ENCODE results near the gene GALNT2. TPM values are rescaled to one million over a fixed set of nuclear protein-coding genes. Genes with fewer than 3 reads are reported as not detected.

The GALNT2 gene
- total RNA-seq, 1 experiment from 2014 or later, result 152 TPM

GRCh38 chr1:230163719-230164118 is 96.7 kb downstream of the GALNT2 start:
- H3K27ac ChIP-seq (ENCODE audit: low read length), result no peak overlapping the region
- ChIA-PET CTCF (no interaction called here), POLR2A (no interaction called here)
- intact Hi-C loops (cut with micrococcal nuclease; ENCODE audit: unreplicated experiment) (loop anchor here (10.0 kb wide), 1 partner anchor 499 kb away; no protein-coding TSS in a partner anchor), in situ Hi-C loops (cut with HindIII; ENCODE audit: low pct_unique_long_range_greater_than_20kb, low sequenced_read_pairs) (no loop called here)
- peaks cover 7% of the 10 kb centered on the region; the same call in 1 of the 2 replicates for H3K4me1 ChIP-seq (ENCODE audit: control insufficient read depth, insufficient read depth, low read length)
- no TSS peak for BruUV-seq (replicated peaks)
- no peaks in the 10 kb centered on the region for H3K9me3 ChIP-seq (ENCODE audit: control insufficient read depth, insufficient read depth, low read depth, low read length)
- DNase-seq (ENCODE audit: low read depth, low spot score) (no peak), ATAC-seq (no peak)
- no peaks in the 10 kb centered on the region for H3K27me3 ChIP-seq (ENCODE audit: control insufficient read depth, insufficient read depth, low read length)
- H3K4me3 ChIP-seq (ENCODE audit: low read depth in 2 of 2, low read length in 2 of 2), result no peak overlapping the region
- TF ChIP-seq TCF7L2 (IDR thresholded peaks at IDR 0.05; ENCODE audit: low read depth, low read length) (no peak), POLR2AphosphoS5 (IDR thresholded peaks at IDR 0.05; ENCODE audit: low read depth, low read length) (no peak), SIN3A (IDR thresholded peaks at IDR 0.05; ENCODE audit: borderline replicate concordance, insufficient read depth, low read depth, low read length) (no peak)
- TF ChIP-seq, protein P1, sequence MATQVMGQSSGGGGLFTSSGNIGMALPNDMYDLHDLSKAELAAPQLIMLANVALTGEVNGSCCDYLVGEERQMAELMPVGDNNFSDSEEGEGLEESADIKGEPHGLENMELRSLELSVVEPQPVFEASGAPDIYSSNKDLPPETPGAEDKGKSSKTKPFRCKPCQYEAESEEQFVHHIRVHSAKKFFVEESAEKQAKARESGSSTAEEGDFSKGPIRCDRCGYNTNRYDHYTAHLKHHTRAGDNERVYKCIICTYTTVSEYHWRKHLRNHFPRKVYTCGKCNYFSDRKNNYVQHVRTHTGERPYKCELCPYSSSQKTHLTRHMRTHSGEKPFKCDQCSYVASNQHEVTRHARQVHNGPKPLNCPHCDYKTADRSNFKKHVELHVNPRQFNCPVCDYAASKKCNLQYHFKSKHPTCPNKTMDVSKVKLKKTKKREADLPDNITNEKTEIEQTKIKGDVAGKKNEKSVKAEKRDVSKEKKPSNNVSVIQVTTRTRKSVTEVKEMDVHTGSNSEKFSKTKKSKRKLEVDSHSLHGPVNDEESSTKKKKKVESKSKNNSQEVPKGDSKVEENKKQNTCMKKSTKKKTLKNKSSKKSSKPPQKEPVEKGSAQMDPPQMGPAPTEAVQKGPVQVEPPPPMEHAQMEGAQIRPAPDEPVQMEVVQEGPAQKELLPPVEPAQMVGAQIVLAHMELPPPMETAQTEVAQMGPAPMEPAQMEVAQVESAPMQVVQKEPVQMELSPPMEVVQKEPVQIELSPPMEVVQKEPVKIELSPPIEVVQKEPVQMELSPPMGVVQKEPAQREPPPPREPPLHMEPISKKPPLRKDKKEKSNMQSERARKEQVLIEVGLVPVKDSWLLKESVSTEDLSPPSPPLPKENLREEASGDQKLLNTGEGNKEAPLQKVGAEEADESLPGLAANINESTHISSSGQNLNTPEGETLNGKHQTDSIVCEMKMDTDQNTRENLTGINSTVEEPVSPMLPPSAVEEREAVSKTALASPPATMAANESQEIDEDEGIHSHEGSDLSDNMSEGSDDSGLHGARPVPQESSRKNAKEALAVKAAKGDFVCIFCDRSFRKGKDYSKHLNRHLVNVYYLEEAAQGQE (IDR thresholded peaks at IDR 0.05; ENCODE audit: insufficient read depth in 1 of 2, low read depth in 2 of 2, low read length in 1 of 2), result no peak
- TF ChIP-seq, protein P2, sequence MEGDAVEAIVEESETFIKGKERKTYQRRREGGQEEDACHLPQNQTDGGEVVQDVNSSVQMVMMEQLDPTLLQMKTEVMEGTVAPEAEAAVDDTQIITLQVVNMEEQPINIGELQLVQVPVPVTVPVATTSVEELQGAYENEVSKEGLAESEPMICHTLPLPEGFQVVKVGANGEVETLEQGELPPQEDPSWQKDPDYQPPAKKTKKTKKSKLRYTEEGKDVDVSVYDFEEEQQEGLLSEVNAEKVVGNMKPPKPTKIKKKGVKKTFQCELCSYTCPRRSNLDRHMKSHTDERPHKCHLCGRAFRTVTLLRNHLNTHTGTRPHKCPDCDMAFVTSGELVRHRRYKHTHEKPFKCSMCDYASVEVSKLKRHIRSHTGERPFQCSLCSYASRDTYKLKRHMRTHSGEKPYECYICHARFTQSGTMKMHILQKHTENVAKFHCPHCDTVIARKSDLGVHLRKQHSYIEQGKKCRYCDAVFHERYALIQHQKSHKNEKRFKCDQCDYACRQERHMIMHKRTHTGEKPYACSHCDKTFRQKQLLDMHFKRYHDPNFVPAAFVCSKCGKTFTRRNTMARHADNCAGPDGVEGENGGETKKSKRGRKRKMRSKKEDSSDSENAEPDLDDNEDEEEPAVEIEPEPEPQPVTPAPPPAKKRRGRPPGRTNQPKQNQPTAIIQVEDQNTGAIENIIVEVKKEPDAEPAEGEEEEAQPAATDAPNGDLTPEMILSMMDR (IDR thresholded peaks at IDR 0.05), result no peak
- H3K36me3 ChIP-seq (ENCODE audit: control insufficient read depth, insufficient read depth, low read length), result no peaks in the 10 kb centered on the region

DNA sequence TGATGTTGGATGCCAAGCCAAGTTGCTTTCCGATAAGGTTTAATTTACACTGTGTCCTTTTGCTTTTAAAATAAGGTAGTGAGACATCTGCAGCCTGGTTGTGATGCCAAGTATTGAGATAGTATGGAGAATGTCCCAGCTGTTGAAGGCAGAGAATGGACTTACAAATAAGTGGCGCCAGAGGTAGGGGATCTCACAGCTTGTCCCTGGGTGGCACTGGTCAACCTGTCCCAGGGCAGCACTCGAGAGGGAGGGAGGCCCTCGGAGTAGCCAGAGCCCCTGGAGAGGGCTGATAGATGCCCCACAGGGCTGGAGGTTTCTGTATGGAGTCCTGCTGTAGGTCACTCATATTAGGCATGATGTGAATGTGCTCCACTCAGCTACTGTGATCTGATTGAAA is 98.5 kb downstream of the GALNT2 start:
- intact Hi-C loops (cut with micrococcal nuclease; ENCODE audit: unreplicated experiment), result loop anchor here (10.0 kb wide), 1 partner anchor 501 kb away; no protein-coding TSS in a partner anchor

More for the DNA sequence above, 98.5 kb downstream of the GALNT2 start:
- H3K4me1 ChIP-seq (ENCODE audit: control insufficient read depth, insufficient read depth, low read length), result no peaks in the 10 kb centered on the region
- ChIA-PET CTCF (no interaction called here), POLR2A (no interaction called here)
- no peaks in the 10 kb centered on the region for H3K36me3 ChIP-seq (ENCODE audit: control insufficient read depth, insufficient read depth, low read length)
- no peaks in the 10 kb centered on the region for H3K27me3 ChIP-seq (ENCODE audit: control insufficient read depth, insufficient read depth, low read length)
- ATAC-seq (no peak), DNase-seq (ENCODE audit: low read depth, low spot score) (no peak)
- in situ Hi-C loops (cut with HindIII; ENCODE audit: low pct_unique_long_range_greater_than_20kb, low sequenced_read_pairs), result no loop called here
- no peak overlapping the region for H3K27ac ChIP-seq (ENCODE audit: low read length)
- no peaks in the 10 kb centered on the region for H3K9me3 ChIP-seq (ENCODE audit: control insufficient read depth, insufficient read depth, low read depth, low read length)
- TF ChIP-seq, protein P1 (IDR thresholded peaks at IDR 0.05; ENCODE audit: insufficient read depth in 1 of 2, low read depth in 2 of 2, low read length in 1 of 2), result no peak
- TF ChIP-seq TCF7L2 (IDR thresholded peaks at IDR 0.05; ENCODE audit: low read depth, low read length) (no peak), SIN3A (IDR thresholded peaks at IDR 0.05; ENCODE audit: borderline replicate concordance, insufficient read depth, low read depth, low read length) (no peak), POLR2AphosphoS5 (IDR thresholded peaks at IDR 0.05; ENCODE audit: low read depth, low read length) (no peak)
- TF ChIP-seq, protein P2 (IDR thresholded peaks at IDR 0.05), result no peak
- no TSS peak for BruUV-seq (replicated peaks)
- no peak overlapping the region for H3K4me3 ChIP-seq (ENCODE audit: low read depth in 2 of 2, low read length in 2 of 2)
